B cell (primary cell): ENCODE data around the gene HHAT. TPM values are rescaled to one million over a fixed set of nuclear protein-coding genes. Genes with fewer than 3 reads are reported as not detected.

Experiments
- ATAC-seq: fragments of 200-7000 bp; cut with Tn5 transposase; one replicate; pipeline ENCODE4 v1.10.0; 2021; ENCODE audit warnings: low read depth, mild to moderate bottlenecking, moderate number of reproducible peaks, moderate library complexity
- CTCF ChIA-PET: fragments of 350-600 bp; sonication (Branson Sonifier 250); formaldehyde crosslinking; loops from one replicate; lab custom pipeline; 2021; ENCODE audit warnings: antibody characterized with exemption, inconsistent platforms; lab: Charles Lee
- POLR2A ChIA-PET: fragments of 350-600 bp; sonication (Branson Sonifier 250); formaldehyde crosslinking; loops from one replicate; lab custom pipeline; 2021; ENCODE audit warnings: antibody characterized with exemption; lab: Charles Lee
- DNase-seq: peaks from one replicate; pipeline ENCODE4 v3.0.0; 2013
- H2AFZ ChIP-seq: 2 replicates; pipeline ENCODE4 v1.6.1; 2012; ENCODE audit warnings: mild to moderate bottlenecking, low read depth, low read length; ENCODE audit not compliant: insufficient read depth, poor library complexity, severe bottlenecking
- H3K27ac ChIP-seq, 2 donors: 1 replicate in 1 of 2; 2 replicates in 1 of 2; pipeline ENCODE4 v1.5.1; 2012 to 2013; ENCODE audit warnings: low read length in 2 of 2, mild to moderate bottlenecking in 2 of 2, moderate library complexity in 1 of 2
- H3K27me3 ChIP-seq, 4 experiments: fragments of 200-600 bp in 1 of 4; sonication (generic) in 1 of 4; replicated peaks in 1 of 4; 1 replicate in 2 of 4; 2 replicates in 2 of 4; pipeline versions ENCODE4 v1.6.1 to v1.7.0; 2013 to 2016; ENCODE audit warnings: low read length in 3 of 4, mild to moderate bottlenecking in 2 of 4, mixed read lengths in 1 of 4, moderate library complexity in 1 of 4; ENCODE audit not compliant: insufficient read depth in 4 of 4, control insufficient read depth in 3 of 4; ENCODE audit errors: control extremely low read depth in 1 of 4
- H3K36me3 ChIP-seq, 2 experiments: replicated peaks in 1 of 2; 1 replicate in 1 of 2; 2 replicates in 1 of 2; pipeline versions ENCODE4 v1.6.1 to v1.7.1; 2013; ENCODE audit warnings: low read length in 1 of 2; ENCODE audit not compliant: insufficient read depth in 2 of 2, control insufficient read depth in 1 of 2; ENCODE audit errors: control extremely low read depth in 1 of 2, extremely low read depth in 1 of 2
- H3K4me1 ChIP-seq, 2 donors: fragments of 200-600 bp in 1 of 2; sonication (generic) in 1 of 2; 1 replicate in 1 of 2; 2 replicates in 1 of 2; pipeline versions ENCODE4 v1.5.1 to v1.6.1; 2013 to 2017; ENCODE audit warnings: low read length in 2 of 2; ENCODE audit not compliant: control insufficient read depth in 2 of 2, insufficient read depth in 2 of 2
- H3K4me2 ChIP-seq: replicated peaks from 2 replicates; pipeline ENCODE3; 2012; ENCODE audit warnings: mild to moderate bottlenecking, low read depth, low read length; ENCODE audit not compliant: poor library complexity, severe bottlenecking
- H3K4me3 ChIP-seq, 5 experiments: fragments of 200-600 bp in 1 of 5; sonication (generic) in 1 of 5; 1 replicate in 3 of 5; 2 replicates in 2 of 5; pipeline versions ENCODE4 v1.5.1 to v1.7.0; 2011 to 2016; ENCODE audit warnings: low read length in 4 of 5, mild to moderate bottlenecking in 4 of 5, low read depth in 2 of 5, control low read depth in 1 of 5, moderate library complexity in 1 of 5; ENCODE audit not compliant: insufficient read depth in 1 of 5; ENCODE audit errors: control extremely low read depth in 1 of 5, extremely low read depth in 1 of 5
- H3K79me2 ChIP-seq: fragments of 200-600 bp; sonication (generic); one replicate; pipeline ENCODE4 v1.6.0; 2016; ENCODE audit warnings: low read length; ENCODE audit not compliant: control insufficient read depth, insufficient read depth
- H3K9ac ChIP-seq: fragments of 200-600 bp; sonication (generic); 2 replicates; pipeline ENCODE4 v1.6.1; 2017; ENCODE audit warnings: mild to moderate bottlenecking, low read length, moderate library complexity
- H3K9me3 ChIP-seq, 3 donors: one replicate each; pipeline versions ENCODE4 v1.6.1 to v1.7.1; 2013; ENCODE audit warnings: low read length in 2 of 3; ENCODE audit not compliant: control insufficient read depth in 2 of 3, insufficient read depth in 1 of 3; ENCODE audit errors: control extremely low read depth in 1 of 3
- H4K20me1 ChIP-seq: 2 replicates; pipeline ENCODE4 v1.6.0; 2012; ENCODE audit warnings: mild to moderate bottlenecking, low read length; ENCODE audit not compliant: insufficient read depth, control insufficient read depth, poor library complexity, severe bottlenecking
- H3K27ac Mint-ChIP-seq: one replicate; pipeline ENCODE4 v1.8.0; 2021; ENCODE audit warnings: mixed read lengths
- H3K27me3 Mint-ChIP-seq: one replicate; pipeline ENCODE4 v1.8.0; 2021; ENCODE audit warnings: mixed read lengths
- H3K4me1 Mint-ChIP-seq: one replicate; pipeline ENCODE4 v1.8.0; 2021; ENCODE audit warnings: mixed read lengths
- H3K4me3 Mint-ChIP-seq: one replicate; pipeline ENCODE4 v1.8.0; 2021; ENCODE audit warnings: mixed read lengths
- H3K9me3 Mint-ChIP-seq: one replicate; pipeline ENCODE4 v1.8.0; 2022; ENCODE audit warnings: mixed read lengths; ENCODE audit not compliant: insufficient read depth
- EZH2 ChIP-seq: IDR thresholded peaks from 2 replicates; pipeline ENCODE4 v1.6.1; 2012; ENCODE audit warnings: borderline replicate concordance, low read depth, mild to moderate bottlenecking, moderate library complexity, low read length; ENCODE audit not compliant: insufficient read depth, poor library complexity, severe bottlenecking
- WGBS: methylation state at CpG from one replicate; pipeline ENCODE4 v1.1.5; 2013; ENCODE audit warnings: missing lambda C conversion rate; ENCODE audit not compliant: insufficient coverage; 5-methylcytosine and 5-hydroxymethylcytosine counted together
- intact Hi-C: fragments of 100-400 bp; cut with micrococcal nuclease; formaldehyde crosslinking; loops from one replicate; pipeline ENCODE4 v1.10.0; 2022
- polyA plus RNA-seq: library from polyadenylated mRNA; depleted of rRNA; stranded (reverse); fragments of >200 nt; gene quantifications from 2 replicates; pipeline ENCODE4 v1.2.3, GENCODE V29; 2012
- total RNA-seq, 2 donors: library from RNA; stranded (reverse); fragments of 120-200 nt in 1 of 2; gene quantifications; 1 replicate in 1 of 2; 2 replicates in 1 of 2; pipeline versions ENCODE4 v1.2.3 to v1.2.4, GENCODE V29; 2013 to 2022
- TF ChIP-seq, protein P1 (sequence below): fragments of 200-600 bp; IDR thresholded peaks from one replicate; pipeline ENCODE4 v1.8.0; 2022; ENCODE audit warnings: antibody characterized with exemption, mild to moderate bottlenecking

Gene HHAT
- total and polyA plus RNA-seq, 2 donors (not counting 1 experiment from before 2014, with no cell fraction given) = 4.0 to 28.2 TPM

DNA sequence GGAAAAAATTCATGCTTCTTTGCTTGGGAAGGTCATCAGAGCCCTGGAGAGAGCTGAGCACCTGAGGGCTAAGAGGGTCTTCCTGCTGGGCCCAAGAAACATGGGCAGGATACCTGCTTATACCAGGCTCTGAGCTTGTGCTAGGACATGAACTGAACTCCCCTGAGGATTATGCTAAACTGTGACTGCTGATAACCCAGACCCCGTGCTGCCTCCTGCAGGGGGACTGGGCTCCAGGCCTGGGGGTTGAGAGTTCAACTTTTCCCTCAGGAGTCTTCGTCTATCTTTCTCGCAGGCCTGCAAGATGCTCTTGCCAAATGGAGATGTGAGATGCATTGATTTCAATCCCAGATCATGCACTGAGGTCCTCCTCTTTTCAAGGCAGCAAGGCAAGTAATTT, 368.5 kb downstream of the HHAT start:
- Mint-ChIP-seq H3K9me3 (no peaks in the 10 kb centered on the region), H3K4me3 (no peak overlapping the region), H3K27me3 (peaks cover 4% of the 10 kb centered on the region), H3K27ac (no peak overlapping the region), H3K4me1 (peaks cover 9% of the 10 kb centered on the region)
- no peaks in the 10 kb centered on the region for H4K20me1 ChIP-seq
- ATAC-seq (no peak), DNase-seq (no peak)
- H3K79me2 ChIP-seq = no peaks in the 10 kb centered on the region
- no peak overlapping the region for H2AFZ ChIP-seq
- no peaks in the 10 kb centered on the region for H3K27me3 ChIP-seq
- intact Hi-C loops = no loop called here
- H3K4me3 ChIP-seq = no peak overlapping the region
- no peak overlapping the region for H3K4me2 ChIP-seq
- H3K36me3 ChIP-seq = no peaks in the 10 kb centered on the region
- H3K9ac ChIP-seq = no peak overlapping the region
- H3K27ac ChIP-seq = no peak overlapping the region
- whole genome bisulfite sequencing = no CpG with 5 or more reads among the region's 3 CpGs
- H3K9me3 ChIP-seq = no peaks in the 10 kb centered on the region
- H3K4me1 ChIP-seq = peaks cover 0 to 7% of the 10 kb centered on the region in 2 donors
- TF ChIP-seq EZH2 = no peak
- TF ChIP-seq, protein P1, sequence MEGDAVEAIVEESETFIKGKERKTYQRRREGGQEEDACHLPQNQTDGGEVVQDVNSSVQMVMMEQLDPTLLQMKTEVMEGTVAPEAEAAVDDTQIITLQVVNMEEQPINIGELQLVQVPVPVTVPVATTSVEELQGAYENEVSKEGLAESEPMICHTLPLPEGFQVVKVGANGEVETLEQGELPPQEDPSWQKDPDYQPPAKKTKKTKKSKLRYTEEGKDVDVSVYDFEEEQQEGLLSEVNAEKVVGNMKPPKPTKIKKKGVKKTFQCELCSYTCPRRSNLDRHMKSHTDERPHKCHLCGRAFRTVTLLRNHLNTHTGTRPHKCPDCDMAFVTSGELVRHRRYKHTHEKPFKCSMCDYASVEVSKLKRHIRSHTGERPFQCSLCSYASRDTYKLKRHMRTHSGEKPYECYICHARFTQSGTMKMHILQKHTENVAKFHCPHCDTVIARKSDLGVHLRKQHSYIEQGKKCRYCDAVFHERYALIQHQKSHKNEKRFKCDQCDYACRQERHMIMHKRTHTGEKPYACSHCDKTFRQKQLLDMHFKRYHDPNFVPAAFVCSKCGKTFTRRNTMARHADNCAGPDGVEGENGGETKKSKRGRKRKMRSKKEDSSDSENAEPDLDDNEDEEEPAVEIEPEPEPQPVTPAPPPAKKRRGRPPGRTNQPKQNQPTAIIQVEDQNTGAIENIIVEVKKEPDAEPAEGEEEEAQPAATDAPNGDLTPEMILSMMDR = no peak
- ChIA-PET POLR2A (no interaction called here), CTCF (no interaction called here)

DNA sequence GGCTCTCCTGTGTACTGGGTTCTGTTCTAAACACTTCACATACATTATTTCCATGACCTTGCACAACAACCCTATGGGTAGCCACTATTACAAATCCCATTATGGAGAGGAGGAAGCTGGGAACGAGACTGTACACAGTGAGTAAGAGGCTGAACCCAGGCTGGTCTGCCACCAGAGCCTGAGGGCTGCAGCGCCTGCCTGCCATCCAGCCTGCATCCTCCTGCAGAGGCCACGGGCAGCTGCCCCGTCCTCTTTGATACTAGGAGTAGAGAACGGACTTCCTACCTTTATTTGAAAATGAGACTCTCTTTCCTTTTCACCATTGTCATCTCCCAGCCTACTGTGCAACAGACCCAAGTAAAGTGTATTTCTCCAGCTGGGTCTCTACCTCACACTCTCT, 370.0 kb downstream of the HHAT start:
- H3K27ac Mint-ChIP-seq = no peak overlapping the region
- Histone ChIP-seq H3K79me2 (no peaks in the 10 kb centered on the region), H2AFZ (no peak overlapping the region), H3K27me3 (no peaks in the 10 kb centered on the region), H3K27ac (no peak overlapping the region), H3K4me3 (no peak overlapping the region), H3K36me3 (no peaks in the 10 kb centered on the region), H3K9me3 (no peaks in the 10 kb centered on the region), H3K4me2 (no peak overlapping the region), H3K4me1 (no peaks in the 10 kb centered on the region), H3K9ac (no peak overlapping the region), H4K20me1 (no peaks in the 10 kb centered on the region)
- DNase-seq (no peak), ATAC-seq (no peak)
- intact Hi-C loops = no loop called here
- WGBS = 100% methylated on average over 3 of the region's 5 CpGs
- peaks cover 4% of the 10 kb centered on the region for H3K27me3 Mint-ChIP-seq
- TF ChIP-seq, protein P1 = no peak
- TF ChIP-seq EZH2 = no peak
- no peaks in the 10 kb centered on the region for H3K4me1 Mint-ChIP-seq
- ChIA-PET CTCF (no interaction called here), POLR2A (no interaction called here)
- no peak overlapping the region for H3K4me3 Mint-ChIP-seq
- no peaks in the 10 kb centered on the region for H3K9me3 Mint-ChIP-seq
